ENCODE measurements around the gene DCAF6.

The DCAF6 gene

GRCh38 chr1:168096296-168097165 is 160.0 kb downstream of the DCAF6 start:
- no peak for DNase-seq (ENCODE audit: low spot score in 2 of 2)
- Mint-ChIP-seq H3K9me3 (no peaks in the 10 kb centered on the region), H3K4me3 (no peak overlapping the region), H3K4me1 (no peaks in the 10 kb centered on the region), H3K27ac (ENCODE audit: low read depth) (no peak overlapping the region), H3K27me3 (peaks cover 17% of the 10 kb centered on the region), H3K36me3 (ENCODE audit: insufficient read depth) (no peaks in the 10 kb centered on the region)
- no peak for ATAC-seq (replicated peaks; ENCODE audit: extremely low read depth, poor library complexity, severe bottlenecking)

- H3K36me3 Mint-ChIP-seq (ENCODE audit: insufficient read depth), result no peaks in the 10 kb centered on the region
- H3K4me1 Mint-ChIP-seq, result no peaks in the 10 kb centered on the region
Observed at GRCh38 chr1:168097921-168098528, 161.5 kb downstream of the DCAF6 start.

GRCh38 chr1:168098534-168099320 is 162.2 kb downstream of the DCAF6 start:
- Mint-ChIP-seq H3K9me3 (no peaks in the 10 kb centered on the region), H3K27me3 (peaks cover 22% of the 10 kb centered on the region), H3K4me3 (no peak overlapping the region), H3K27ac (ENCODE audit: low read depth) (no peak overlapping the region), H3K36me3 (ENCODE audit: insufficient read depth) (no peaks in the 10 kb centered on the region), H3K4me1 (no peaks in the 10 kb centered on the region)
- ATAC-seq (replicated peaks; ENCODE audit: extremely low read depth, poor library complexity, severe bottlenecking) (no peak), DNase-seq (ENCODE audit: low spot score in 2 of 2) (no peak)

More at GRCh38 chr1:168097921-168098528, 161.5 kb downstream of the DCAF6 start:
- no peaks in the 10 kb centered on the region for H3K9me3 Mint-ChIP-seq
- no peak overlapping the region for H3K4me3 Mint-ChIP-seq
- no peak for ATAC-seq (replicated peaks; ENCODE audit: extremely low read depth, poor library complexity, severe bottlenecking)
- H3K27ac Mint-ChIP-seq (ENCODE audit: low read depth), result no peak overlapping the region
- no peak for DNase-seq (ENCODE audit: low spot score in 2 of 2)
- peaks cover 18% of the 10 kb centered on the region for H3K27me3 Mint-ChIP-seq

- no peaks in the 10 kb centered on the region for H3K36me3 Mint-ChIP-seq (ENCODE audit: insufficient read depth)
- peaks cover 22% of the 10 kb centered on the region for H3K27me3 Mint-ChIP-seq
- no peaks in the 10 kb centered on the region for H3K4me1 Mint-ChIP-seq
- H3K4me3 Mint-ChIP-seq, result no peak overlapping the region
- H3K27ac Mint-ChIP-seq (ENCODE audit: low read depth), result no peak overlapping the region
- DNase-seq (ENCODE audit: low spot score in 2 of 2), result no peak
- H3K9me3 Mint-ChIP-seq, result no peaks in the 10 kb centered on the region
- ATAC-seq (replicated peaks; ENCODE audit: extremely low read depth, poor library complexity, severe bottlenecking), result no peak
Observed at GRCh38 chr1:168099337-168099801, 162.9 kb downstream of the DCAF6 start.

DNA sequence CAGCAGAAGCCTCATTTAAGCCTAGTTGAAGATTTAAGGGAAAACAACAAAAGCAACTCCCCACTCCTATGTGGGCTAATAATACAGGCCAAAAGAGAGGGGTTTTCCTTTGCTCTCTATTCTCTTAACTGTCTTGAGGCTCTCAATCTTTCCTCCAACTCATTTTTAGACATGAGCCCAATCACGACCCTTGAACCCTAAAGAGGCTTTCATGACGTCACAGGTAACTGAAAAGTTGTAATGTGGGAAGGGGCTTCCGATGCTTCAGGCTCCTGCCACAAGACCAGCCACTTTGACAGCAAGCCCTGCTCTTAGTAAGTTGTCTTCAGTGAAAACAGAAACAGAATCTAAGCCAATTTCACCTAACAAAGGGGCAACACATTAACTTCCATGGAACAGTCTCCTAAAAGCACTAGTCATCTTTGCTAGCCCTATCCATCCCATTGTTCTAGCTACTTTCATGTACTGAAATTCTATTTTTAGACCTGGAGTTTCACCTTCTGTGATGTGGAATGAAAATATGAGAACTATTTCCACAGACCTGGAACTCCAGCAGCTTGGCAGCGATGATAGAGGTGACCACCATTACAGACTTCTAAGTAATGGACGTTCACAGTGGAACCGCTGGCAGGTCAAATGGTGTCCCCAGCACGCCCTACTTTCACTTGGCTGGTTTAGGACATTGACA is 164.0 kb downstream of the DCAF6 start:
- DNase-seq (ENCODE audit: low spot score in 2 of 2) (no peak), ATAC-seq (replicated peaks; ENCODE audit: extremely low read depth, poor library complexity, severe bottlenecking) (no peak)
- Mint-ChIP-seq H3K27ac (ENCODE audit: low read depth) (no peak overlapping the region), H3K27me3 (peaks cover 18% of the 10 kb centered on the region), H3K36me3 (ENCODE audit: insufficient read depth) (no peaks in the 10 kb centered on the region), H3K9me3 (no peaks in the 10 kb centered on the region), H3K4me1 (no peaks in the 10 kb centered on the region), H3K4me3 (no peak overlapping the region)

- H3K9me3 Mint-ChIP-seq, result no peaks in the 10 kb centered on the region
Observed at GRCh38 chr1:168101336-168101735, 164.9 kb downstream of the DCAF6 start.

DNA sequence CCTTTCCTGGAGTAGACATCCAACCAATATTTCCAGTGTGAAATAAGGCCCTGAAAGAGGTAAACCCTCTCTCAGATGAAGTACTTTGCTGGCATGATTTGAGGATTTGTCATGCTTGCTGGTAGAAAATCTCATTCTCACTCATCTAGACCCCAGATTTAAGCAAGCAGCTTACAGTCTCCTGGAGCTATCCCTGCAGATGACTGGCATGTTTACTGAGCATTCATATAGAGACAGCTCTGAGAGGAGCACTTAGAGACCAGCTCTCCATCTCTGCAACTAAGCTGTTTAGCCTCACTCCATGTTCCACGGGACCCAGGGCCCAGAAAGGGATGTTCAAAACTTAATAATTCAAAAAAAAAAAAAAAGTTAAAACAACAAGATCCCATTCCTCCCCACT is 166.0 kb downstream of the DCAF6 start:
- no peak overlapping the region for H3K27ac Mint-ChIP-seq (ENCODE audit: low read depth)
- ATAC-seq (replicated peaks; ENCODE audit: extremely low read depth, poor library complexity, severe bottlenecking), result no peak
- no peak overlapping the region for H3K4me3 Mint-ChIP-seq
- H3K4me1 Mint-ChIP-seq, result no peaks in the 10 kb centered on the region
- H3K36me3 Mint-ChIP-seq (ENCODE audit: insufficient read depth), result no peaks in the 10 kb centered on the region
- H3K9me3 Mint-ChIP-seq, result no peaks in the 10 kb centered on the region
- DNase-seq (ENCODE audit: low spot score in 2 of 2), result no peak
- peaks cover 18% of the 10 kb centered on the region for H3K27me3 Mint-ChIP-seq

More at GRCh38 chr1:168101336-168101735, 164.9 kb downstream of the DCAF6 start:
- H3K4me1 Mint-ChIP-seq, result no peaks in the 10 kb centered on the region
- H3K27ac Mint-ChIP-seq (ENCODE audit: low read depth), result no peak overlapping the region
- H3K27me3 Mint-ChIP-seq, result peaks cover 18% of the 10 kb centered on the region
- ATAC-seq (replicated peaks; ENCODE audit: extremely low read depth, poor library complexity, severe bottlenecking) (no peak), DNase-seq (ENCODE audit: low spot score in 2 of 2) (no peak)
- no peak overlapping the region for H3K4me3 Mint-ChIP-seq
- H3K36me3 Mint-ChIP-seq (ENCODE audit: insufficient read depth), result no peaks in the 10 kb centered on the region

- H3K4me3 Mint-ChIP-seq, result no peak overlapping the region
- DNase-seq (ENCODE audit: low spot score in 2 of 2), result no peak
- H3K27me3 Mint-ChIP-seq, result peaks cover 18% of the 10 kb centered on the region
- no peaks in the 10 kb centered on the region for H3K9me3 Mint-ChIP-seq
- no peaks in the 10 kb centered on the region for H3K36me3 Mint-ChIP-seq (ENCODE audit: insufficient read depth)
- no peaks in the 10 kb centered on the region for H3K4me1 Mint-ChIP-seq
- H3K27ac Mint-ChIP-seq (ENCODE audit: low read depth), result no peak overlapping the region
- no peak for ATAC-seq (replicated peaks; ENCODE audit: extremely low read depth, poor library complexity, severe bottlenecking)
Observed at GRCh38 chr1:168104535-168104934, 168.1 kb downstream of the DCAF6 start.

DNA sequence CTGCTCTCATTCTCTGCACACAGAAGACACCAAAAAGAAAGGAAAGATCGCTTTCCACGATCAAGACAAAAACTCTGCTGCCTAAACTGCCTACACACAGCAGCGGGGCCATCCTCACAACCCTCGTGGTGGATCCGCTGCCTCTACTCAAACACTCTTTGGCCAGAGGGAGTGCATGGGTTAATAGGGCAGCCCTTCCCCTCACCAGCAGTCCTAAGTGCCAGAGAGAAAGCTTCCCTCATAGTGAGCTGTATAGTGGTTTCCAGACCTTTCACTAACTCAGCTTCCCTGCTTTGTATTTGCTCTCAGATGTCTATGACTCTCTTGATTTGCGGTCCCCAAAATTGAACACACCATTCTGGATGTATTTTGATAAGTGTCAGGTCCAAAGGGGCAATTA is 169.4 kb downstream of the DCAF6 start:
- H3K4me3 Mint-ChIP-seq, result no peak overlapping the region
- H3K27me3 Mint-ChIP-seq, result peaks cover 18% of the 10 kb centered on the region
- H3K36me3 Mint-ChIP-seq (ENCODE audit: insufficient read depth), result peaks cover 2% of the 10 kb centered on the region
- H3K9me3 Mint-ChIP-seq, result no peaks in the 10 kb centered on the region
- no peaks in the 10 kb centered on the region for H3K4me1 Mint-ChIP-seq
- no peak for ATAC-seq (replicated peaks; ENCODE audit: extremely low read depth, poor library complexity, severe bottlenecking)
- no peak for DNase-seq (ENCODE audit: low spot score in 2 of 2)
- H3K27ac Mint-ChIP-seq (ENCODE audit: low read depth), result no peak overlapping the region

DNA sequence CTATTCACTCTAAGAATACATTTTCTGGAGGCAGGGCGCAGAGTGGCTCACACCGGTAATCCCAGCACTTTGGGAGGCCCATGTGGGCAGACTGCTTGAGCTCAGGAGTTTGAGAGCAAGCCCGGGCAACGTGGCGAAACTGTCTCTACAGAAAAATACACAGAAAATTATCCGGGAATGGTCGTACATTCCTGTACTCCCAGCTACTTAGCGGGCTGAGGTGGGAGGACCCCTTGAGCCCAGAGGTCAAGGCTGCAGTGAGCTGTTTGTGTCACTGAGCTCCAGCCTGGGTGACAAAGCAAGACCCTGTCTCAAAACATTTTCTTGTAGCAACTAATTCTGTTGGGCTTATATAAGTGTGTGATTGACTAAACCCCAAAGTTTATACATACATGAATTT is 169.8 kb downstream of the DCAF6 start:
- Mint-ChIP-seq H3K4me1 (no peaks in the 10 kb centered on the region), H3K27me3 (peaks cover 18% of the 10 kb centered on the region), H3K27ac (ENCODE audit: low read depth) (no peak overlapping the region), H3K9me3 (no peaks in the 10 kb centered on the region), H3K4me3 (no peak overlapping the region), H3K36me3 (ENCODE audit: insufficient read depth) (peaks cover 2% of the 10 kb centered on the region)
- no peak for ATAC-seq (replicated peaks; ENCODE audit: extremely low read depth, poor library complexity, severe bottlenecking)
- DNase-seq (ENCODE audit: low spot score in 2 of 2), result no peak

GRCh38 chr1:168110896-168111545 is 174.5 kb downstream of the DCAF6 start:
- no peak overlapping the region for H3K4me3 Mint-ChIP-seq
- DNase-seq (ENCODE audit: low spot score in 2 of 2), result no peak
- no peaks in the 10 kb centered on the region for H3K4me1 Mint-ChIP-seq
- H3K9me3 Mint-ChIP-seq, result no peaks in the 10 kb centered on the region
- peaks cover 2% of the 10 kb centered on the region for H3K36me3 Mint-ChIP-seq (ENCODE audit: insufficient read depth)
- no peaks in the 10 kb centered on the region for H3K27me3 Mint-ChIP-seq
- no peak for ATAC-seq (replicated peaks; ENCODE audit: extremely low read depth, poor library complexity, severe bottlenecking)
- no peak overlapping the region for H3K27ac Mint-ChIP-seq (ENCODE audit: low read depth)
